Measurements from ENCODE around the gene TSEN54.

DNA sequence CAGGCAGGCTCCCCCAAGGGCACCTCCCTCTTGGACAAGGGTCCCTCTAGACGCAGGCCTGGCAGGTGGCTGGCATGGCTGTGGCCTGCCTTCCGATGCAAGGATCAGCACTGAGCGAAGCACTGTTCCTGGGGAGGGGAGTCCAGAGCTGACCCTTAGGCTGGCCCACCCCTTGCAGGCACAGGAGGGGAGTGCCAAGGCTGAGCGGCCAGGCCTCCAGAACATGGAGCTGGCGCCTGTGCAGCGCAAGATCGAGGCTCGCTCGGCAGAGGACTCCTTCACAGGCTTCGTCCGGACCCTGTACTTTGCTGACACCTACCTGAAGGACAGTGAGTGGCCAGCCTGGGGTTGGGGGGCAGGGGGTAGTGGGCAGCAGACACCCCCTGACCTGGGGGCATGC, 54.4 kb downstream of the TSEN54 start:
- TF ChIP-seq, protein P1, sequence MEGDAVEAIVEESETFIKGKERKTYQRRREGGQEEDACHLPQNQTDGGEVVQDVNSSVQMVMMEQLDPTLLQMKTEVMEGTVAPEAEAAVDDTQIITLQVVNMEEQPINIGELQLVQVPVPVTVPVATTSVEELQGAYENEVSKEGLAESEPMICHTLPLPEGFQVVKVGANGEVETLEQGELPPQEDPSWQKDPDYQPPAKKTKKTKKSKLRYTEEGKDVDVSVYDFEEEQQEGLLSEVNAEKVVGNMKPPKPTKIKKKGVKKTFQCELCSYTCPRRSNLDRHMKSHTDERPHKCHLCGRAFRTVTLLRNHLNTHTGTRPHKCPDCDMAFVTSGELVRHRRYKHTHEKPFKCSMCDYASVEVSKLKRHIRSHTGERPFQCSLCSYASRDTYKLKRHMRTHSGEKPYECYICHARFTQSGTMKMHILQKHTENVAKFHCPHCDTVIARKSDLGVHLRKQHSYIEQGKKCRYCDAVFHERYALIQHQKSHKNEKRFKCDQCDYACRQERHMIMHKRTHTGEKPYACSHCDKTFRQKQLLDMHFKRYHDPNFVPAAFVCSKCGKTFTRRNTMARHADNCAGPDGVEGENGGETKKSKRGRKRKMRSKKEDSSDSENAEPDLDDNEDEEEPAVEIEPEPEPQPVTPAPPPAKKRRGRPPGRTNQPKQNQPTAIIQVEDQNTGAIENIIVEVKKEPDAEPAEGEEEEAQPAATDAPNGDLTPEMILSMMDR (IDR thresholded peaks at IDR 0.05 in 4 of 5, conservative IDR thresholded peaks at IDR 0.05 in 1 of 5): no peak
- no peak for TF ChIP-seq POLR2A (IDR thresholded peaks at IDR 0.05)

Measured in gastrocnemius medialis (tissue), 4 donors.